ENCODE data around the gene DES. TPM values are rescaled to one million over a fixed set of nuclear protein-coding genes. Genes with fewer than 3 reads are reported as not detected.

The DES gene
- total and polyA plus RNA-seq, 2 of the 4 experiments (the other 2 are of a cell fraction), result 4.3 to 4.9 TPM

GRCh38 chr2:219404291-219404910, 13.8 kb upstream of the DES start:
- H2BK15ac ChIP-seq (ENCODE audit: low read depth, low read length), result no peak overlapping the region; the same call in 2 of the 3 replicates
- 84% methylated on average over 5 of the region's 10 CpGs; no CpG with 5 or more reads in 1 of the 2 experiments for WGBS, 2 experiments (ENCODE audit: extremely low coverage in 2 of 2, insufficient read length in 1 of 2)
- DNase-seq (no peak), ATAC-seq (ENCODE audit: low read depth) (no peak)
- ChIA-PET CTCF (interaction anchor here (1.0 to 4.0 kb wide), 6 partner anchors 17 to 126 kb away, joined by 3 to 36 read pairs (median 4); partner anchors contain the start of gene DNPEP), POLR2A (ENCODE audit: unreplicated experiment) (no interaction called here)
- no peak overlapping the region for H3K9ac ChIP-seq (ENCODE audit: low read depth, low read length)
- intact Hi-C loops (cut with micrococcal nuclease) (no loop called here), dilution Hi-C loops (cut with HindIII; ENCODE audit: low sequenced_read_pairs, unreplicated experiment) (no loop called here), in situ Hi-C loops (cut with MboI; ENCODE audit: low sequenced_read_pairs) (loop anchor here (5.0 kb wide), 1 partner anchor 128 kb away; no protein-coding TSS in a partner anchor)
- no peaks in the 10 kb centered on the region for H3K79me1 ChIP-seq (ENCODE audit: low read depth in 1 of 2, low read length in 2 of 2)
- no peak overlapping the region for H3K14ac ChIP-seq (replicated peaks; ENCODE audit: low read depth, low read length)
- peak overlapping the region; percentile 45; the same call in 1 of the 2 replicates for H2AK5ac ChIP-seq (ENCODE audit: low read depth, low read length)
- no peak overlapping the region for H3K23ac ChIP-seq (ENCODE audit: low read depth, low read length)
- no peak overlapping the region for H3K4me3 ChIP-seq (ENCODE audit: insufficient read depth, low read depth, low read length)
- no peaks in the 10 kb centered on the region for H4K20me1 ChIP-seq (ENCODE audit: insufficient read depth, low read length)
- no peaks in the 10 kb centered on the region; the same call in 1 of the 2 replicates for H3K27me3 ChIP-seq (ENCODE audit: control insufficient read depth, insufficient read depth, low read length)
- peak overlapping the region in 1 of 2 experiments; percentile 51; a peak in 2 of 4 replicates for H4K8ac ChIP-seq (ENCODE audit: low read depth in 2 of 2, low read length in 2 of 2)
- peak overlapping the region; percentile 42; the same call in 1 of the 2 replicates for H2BK120ac ChIP-seq (ENCODE audit: low read depth, low read length)
- H3K18ac ChIP-seq (ENCODE audit: low read depth, low read length), result no peak overlapping the region
- H3K4ac ChIP-seq (ENCODE audit: low read depth, low read length), result peak overlapping the region; percentile 27; the same call in 1 of the 2 replicates
- H4K5ac ChIP-seq (ENCODE audit: low read depth, low read length), result no peak overlapping the region
- no peak overlapping the region for H2BK20ac ChIP-seq (ENCODE audit: low read depth, low read length)
- no peak overlapping the region for H3K4me2 ChIP-seq (ENCODE audit: low read depth, low read length)
- no peak overlapping the region for H3K56ac ChIP-seq (ENCODE audit: extremely low read depth, insufficient read depth, low read length)
- H3K4me1 ChIP-seq (ENCODE audit: control insufficient read depth, insufficient read depth, low read length), result peaks cover 26% of the 10 kb centered on the region
- H4K91ac ChIP-seq (ENCODE audit: insufficient read depth, low read depth, low read length), result peak overlapping the region; percentile 32; the same call in 1 of the 2 replicates
- H3K9me1 ChIP-seq (ENCODE audit: insufficient read depth, low read length), result peaks cover 24% of the 10 kb centered on the region
- no TSS peak for BruUV-seq (replicated peaks)
- H2AK9ac ChIP-seq (replicated peaks; ENCODE audit: low read depth, low read length, poor library complexity), result peak overlapping the region; percentile 44
- peak overlapping the region; percentile 77 for H2AFZ ChIP-seq (replicated peaks; ENCODE audit: low read length, poor library complexity)
- no peak overlapping the region for H3K27ac ChIP-seq (ENCODE audit: insufficient read depth, low read length)
- no peak overlapping the region for H2BK5ac ChIP-seq (ENCODE audit: low read depth, low read length, poor library complexity, severe bottlenecking)
- no peaks in the 10 kb centered on the region for H3K36me3 ChIP-seq (ENCODE audit: control insufficient read depth, insufficient read depth, low read length)
- H3K9me3 ChIP-seq (ENCODE audit: control insufficient read depth, insufficient read depth, low read length), result no peaks in the 10 kb centered on the region
- TF ChIP-seq CEBPB (IDR thresholded peaks at IDR 0.05; ENCODE audit: low read depth, low read length) (no peak), POLR2A (IDR thresholded peaks at IDR 0.05; ENCODE audit: low read depth, low read length) (no peak), MAZ (IDR thresholded peaks at IDR 0.05; ENCODE audit: borderline replicate concordance, low read depth, low read length) (no peak), NFE2L2 (IDR thresholded peaks at IDR 0.05; ENCODE audit: low read depth, low read length) (no peak), RFX5 (IDR thresholded peaks at IDR 0.05; ENCODE audit: low read depth, low read length) (no peak), MXI1 (IDR thresholded peaks at IDR 0.05; ENCODE audit: borderline replicate concordance, low read depth, low read length) (no peak), MAFK (IDR thresholded peaks at IDR 0.05; ENCODE audit: low read depth, low read length) (no peak), USF2 (IDR thresholded peaks at IDR 0.05; ENCODE audit: low read depth, low read length) (no peak), CTCF (conservative IDR thresholded peaks at IDR 0.05; ENCODE audit: low read depth, low read length) (no peak), RAD21 (IDR thresholded peaks at IDR 0.05; ENCODE audit: low read length) (no peak), SMC3 (IDR thresholded peaks at IDR 0.05; ENCODE audit: low read depth, low read length) (no peak), BHLHE40 (IDR thresholded peaks at IDR 0.05; ENCODE audit: low read depth, low read length) (no peak), CHD1 (IDR thresholded peaks at IDR 0.05; ENCODE audit: low read depth, low read length) (no peak), RCOR1 (IDR thresholded peaks at IDR 0.05; ENCODE audit: insufficient replicate concordance, low read length) (no peak), ELK1 (IDR thresholded peaks at IDR 0.05; ENCODE audit: borderline replicate concordance, low read depth, low read length) (no peak)
